ENCODE data around the gene ZPLD1. TPM values are rescaled to one million over a fixed set of nuclear protein-coding genes. Genes with fewer than 3 reads are reported as not detected.

The ZPLD1 gene
- polyA plus RNA-seq, 4 donors = 0.12 to 0.89 (median 0.51) TPM

- DNase-seq (ENCODE audit: low read depth in 4 of 4, low spot score in 3 of 4) = no peak
These were observed 86.4 kb downstream of the ZPLD1 start for GRCh38 chr3:102521246-102521645.

GRCh38 chr3:102525624-102526023, 90.8 kb downstream of the ZPLD1 start:
- no peak for DNase-seq (ENCODE audit: low read depth in 4 of 4, low spot score in 3 of 4)

- DNase-seq (ENCODE audit: low read depth in 4 of 4, low spot score in 3 of 4) = no peak
These were observed 92.0 kb downstream of the ZPLD1 start for GRCh38 chr3:102526865-102527264.

- DNase-seq (ENCODE audit: low read depth in 4 of 4, low spot score in 3 of 4) = no peak
These were observed 93.9 kb downstream of the ZPLD1 start for GRCh38 chr3:102528727-102529126.
